ENCODE results near the gene YLPM1.

The YLPM1 gene, protein sequence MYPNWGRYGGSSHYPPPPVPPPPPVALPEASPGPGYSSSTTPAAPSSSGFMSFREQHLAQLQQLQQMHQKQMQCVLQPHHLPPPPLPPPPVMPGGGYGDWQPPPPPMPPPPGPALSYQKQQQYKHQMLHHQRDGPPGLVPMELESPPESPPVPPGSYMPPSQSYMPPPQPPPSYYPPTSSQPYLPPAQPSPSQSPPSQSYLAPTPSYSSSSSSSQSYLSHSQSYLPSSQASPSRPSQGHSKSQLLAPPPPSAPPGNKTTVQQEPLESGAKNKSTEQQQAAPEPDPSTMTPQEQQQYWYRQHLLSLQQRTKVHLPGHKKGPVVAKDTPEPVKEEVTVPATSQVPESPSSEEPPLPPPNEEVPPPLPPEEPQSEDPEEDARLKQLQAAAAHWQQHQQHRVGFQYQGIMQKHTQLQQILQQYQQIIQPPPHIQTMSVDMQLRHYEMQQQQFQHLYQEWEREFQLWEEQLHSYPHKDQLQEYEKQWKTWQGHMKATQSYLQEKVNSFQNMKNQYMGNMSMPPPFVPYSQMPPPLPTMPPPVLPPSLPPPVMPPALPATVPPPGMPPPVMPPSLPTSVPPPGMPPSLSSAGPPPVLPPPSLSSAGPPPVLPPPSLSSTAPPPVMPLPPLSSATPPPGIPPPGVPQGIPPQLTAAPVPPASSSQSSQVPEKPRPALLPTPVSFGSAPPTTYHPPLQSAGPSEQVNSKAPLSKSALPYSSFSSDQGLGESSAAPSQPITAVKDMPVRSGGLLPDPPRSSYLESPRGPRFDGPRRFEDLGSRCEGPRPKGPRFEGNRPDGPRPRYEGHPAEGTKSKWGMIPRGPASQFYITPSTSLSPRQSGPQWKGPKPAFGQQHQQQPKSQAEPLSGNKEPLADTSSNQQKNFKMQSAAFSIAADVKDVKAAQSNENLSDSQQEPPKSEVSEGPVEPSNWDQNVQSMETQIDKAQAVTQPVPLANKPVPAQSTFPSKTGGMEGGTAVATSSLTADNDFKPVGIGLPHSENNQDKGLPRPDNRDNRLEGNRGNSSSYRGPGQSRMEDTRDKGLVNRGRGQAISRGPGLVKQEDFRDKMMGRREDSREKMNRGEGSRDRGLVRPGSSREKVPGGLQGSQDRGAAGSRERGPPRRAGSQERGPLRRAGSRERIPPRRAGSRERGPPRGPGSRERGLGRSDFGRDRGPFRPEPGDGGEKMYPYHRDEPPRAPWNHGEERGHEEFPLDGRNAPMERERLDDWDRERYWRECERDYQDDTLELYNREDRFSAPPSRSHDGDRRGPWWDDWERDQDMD (N-terminal part only)

DNA sequence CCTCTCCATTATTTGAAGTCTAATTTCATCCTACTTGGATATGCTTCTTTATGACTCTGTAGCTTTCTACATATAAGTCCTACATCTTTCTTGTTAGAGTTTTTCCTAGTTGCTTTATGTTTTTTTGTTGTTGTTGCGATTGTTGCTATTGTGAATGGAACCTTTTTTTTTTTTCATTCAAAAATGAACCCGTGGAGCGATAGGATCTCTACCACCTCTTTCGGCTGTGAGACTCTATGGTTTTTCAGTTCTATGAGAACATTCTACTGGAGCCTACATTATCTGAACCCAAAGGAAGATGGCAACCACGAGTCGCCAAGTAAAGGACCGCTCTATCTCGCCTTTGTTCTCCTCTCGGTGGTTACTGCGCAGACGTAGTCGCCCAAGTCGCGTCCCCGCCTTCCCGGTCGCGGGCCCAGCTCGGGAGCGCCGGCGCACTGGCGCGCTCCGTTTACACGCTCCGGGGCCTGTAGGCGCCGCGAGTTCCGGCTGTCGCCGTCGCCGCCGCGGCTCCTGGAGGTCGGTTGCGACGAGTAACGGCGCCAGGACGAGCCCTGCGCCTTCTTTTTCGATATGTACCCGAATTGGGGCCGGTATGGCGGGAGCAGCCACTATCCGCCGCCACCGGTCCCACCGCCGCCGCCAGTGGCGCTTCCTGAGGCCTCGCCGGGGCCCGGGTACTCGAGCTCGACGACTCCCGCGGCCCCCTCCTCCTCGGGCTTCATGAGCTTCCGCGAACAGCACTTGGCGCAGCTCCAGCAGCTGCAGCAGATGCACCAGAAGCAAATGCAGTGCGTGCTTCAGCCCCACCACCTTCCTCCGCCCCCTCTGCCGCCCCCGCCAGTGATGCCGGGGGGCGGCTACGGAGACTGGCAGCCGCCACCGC, at the start of gene YLPM1:
Gene YLPM1, plus strand, starts transcription at position 400 of the 886 bp plus-strand sequence. Its CDS starts 174 bp downstream, at position 574.
- Mint-ChIP-seq H3K27ac (peak within 1 kb of the TSS; percentile 97), H3K36me3 (peaks cover 17 to 19% of the 10 kb centered on the region in 2 donors), H3K27me3 (no peaks in the 10 kb centered on the region), H3K4me3 (peak within 1 kb of the TSS; percentile 94 to 95), H3K9me3 (no peaks in the 10 kb centered on the region), H3K4me1 (peaks cover 27 to 44% of the 10 kb centered on the region in 2 donors)
- ATAC-seq (replicated peaks), result peak; percentile 96 to 98
- DNase-seq, result peak; percentile 93

DNA sequence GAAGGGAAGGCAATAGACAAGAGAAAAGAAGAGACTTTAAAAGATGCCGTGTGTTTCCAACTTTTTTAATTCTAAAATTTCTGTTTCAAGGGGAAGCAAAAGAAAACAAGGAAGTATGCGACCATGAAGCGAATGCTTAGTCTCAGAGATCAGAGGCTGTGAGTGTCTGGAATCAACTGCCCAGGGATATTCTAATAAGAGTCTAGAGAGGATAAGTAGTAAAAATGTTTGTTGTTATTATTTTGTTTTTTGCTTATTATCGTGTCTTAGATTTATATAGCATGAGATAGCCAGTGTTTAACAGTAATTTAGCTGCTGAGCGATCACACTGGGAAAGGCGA, 49.8 kb upstream of the YLPM1 start:
- H3K4me1 Mint-ChIP-seq, result peaks cover 14 to 43% of the 10 kb centered on the region in 2 donors
- peak overlapping the region; percentile 97 for H3K27ac Mint-ChIP-seq
- peaks cover 15 to 23% of the 10 kb centered on the region in 2 donors for H3K36me3 Mint-ChIP-seq
- peak in 1 of 2 donors; percentile 4 for ATAC-seq (replicated peaks)
- no peaks in the 10 kb centered on the region for H3K27me3 Mint-ChIP-seq
- H3K9me3 Mint-ChIP-seq, result no peaks in the 10 kb centered on the region
- H3K4me3 Mint-ChIP-seq, result peak overlapping the region; percentile 91 to 93
- DNase-seq, result no peak

DNA sequence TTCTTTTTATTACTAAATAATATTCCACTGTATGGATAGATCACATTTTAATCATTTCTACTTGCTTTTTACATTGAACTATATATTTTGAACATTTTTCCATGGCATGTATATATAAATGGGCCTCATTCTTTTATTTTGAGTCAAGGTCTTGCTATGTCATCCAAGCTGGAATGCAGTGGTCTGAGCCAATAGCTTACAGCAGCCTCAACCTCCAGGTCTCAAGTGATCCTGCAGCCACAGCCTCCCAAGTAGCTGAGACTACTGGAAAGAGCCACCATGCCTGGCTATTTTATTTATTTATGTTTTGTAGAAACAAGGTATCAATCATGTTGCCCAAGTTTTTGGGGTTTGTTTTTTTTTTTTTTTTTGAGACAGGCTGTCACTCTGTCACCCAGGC, 42.6 kb upstream of the YLPM1 start:
- peaks cover 3 to 5% of the 10 kb centered on the region in 2 donors for H3K4me1 Mint-ChIP-seq
- H3K9me3 Mint-ChIP-seq, result no peaks in the 10 kb centered on the region
- DNase-seq, result no peak
- no peak for ATAC-seq (replicated peaks)
- no peak overlapping the region for H3K27ac Mint-ChIP-seq
- peaks cover 35 to 44% of the 10 kb centered on the region in 2 donors for H3K36me3 Mint-ChIP-seq
- no peaks in the 10 kb centered on the region for H3K27me3 Mint-ChIP-seq
- H3K4me3 Mint-ChIP-seq, result no peak overlapping the region

DNA sequence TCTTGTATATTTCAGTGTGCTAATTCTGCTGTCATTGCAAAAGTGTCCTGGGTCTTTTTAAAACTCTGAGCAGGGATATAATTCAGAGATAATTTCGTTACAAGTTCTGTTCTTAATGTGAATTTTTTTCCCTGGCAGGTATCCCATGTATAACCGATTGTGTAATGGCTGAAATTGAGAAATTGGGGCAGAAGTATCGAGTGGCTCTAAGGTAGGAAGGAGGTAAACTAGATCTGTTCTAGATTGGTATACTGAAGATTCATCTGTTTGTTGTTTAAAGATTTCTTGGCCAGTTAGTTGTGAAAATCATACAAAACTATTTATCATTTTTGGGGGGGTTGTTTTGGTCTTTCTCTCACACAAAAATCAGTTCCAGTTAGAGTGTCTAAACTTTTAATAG, 40.0 kb upstream of the YLPM1 start:
- no peak overlapping the region for H3K27ac Mint-ChIP-seq
- H3K4me3 Mint-ChIP-seq, result no peak overlapping the region
- H3K27me3 Mint-ChIP-seq, result no peaks in the 10 kb centered on the region
- no peaks in the 10 kb centered on the region for H3K9me3 Mint-ChIP-seq
- H3K36me3 Mint-ChIP-seq, result peaks cover 31 to 39% of the 10 kb centered on the region in 2 donors
- DNase-seq, result no peak
- peaks cover 0 to 3% of the 10 kb centered on the region in 2 donors for H3K4me1 Mint-ChIP-seq
- no peak for ATAC-seq (replicated peaks)

DNA sequence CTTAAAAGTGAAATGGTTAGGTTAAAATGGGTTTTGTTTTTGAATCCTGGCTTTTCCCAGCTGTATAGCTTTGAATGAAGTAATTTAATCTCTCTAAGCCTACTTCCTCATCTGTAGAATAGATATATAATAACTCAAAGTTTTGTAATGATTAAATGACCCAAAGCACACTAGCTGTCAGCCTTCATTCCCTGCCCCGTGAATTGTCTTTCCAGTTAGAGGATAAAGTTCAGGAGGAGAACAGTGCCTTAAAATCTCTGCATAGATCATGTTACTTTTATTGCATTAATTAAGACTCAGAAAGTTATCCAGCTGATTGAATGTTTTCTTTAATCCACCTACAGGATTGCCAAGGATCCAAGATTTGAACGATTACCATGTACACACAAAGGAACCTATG, 30.7 kb upstream of the YLPM1 start:
- Mint-ChIP-seq H3K9me3 (no peaks in the 10 kb centered on the region), H3K36me3 (peaks cover 31 to 50% of the 10 kb centered on the region in 2 donors), H3K4me1 (no peaks in the 10 kb centered on the region), H3K4me3 (no peak overlapping the region), H3K27ac (no peak overlapping the region), H3K27me3 (no peaks in the 10 kb centered on the region)
- DNase-seq (no peak), ATAC-seq (replicated peaks) (no peak)

DNA sequence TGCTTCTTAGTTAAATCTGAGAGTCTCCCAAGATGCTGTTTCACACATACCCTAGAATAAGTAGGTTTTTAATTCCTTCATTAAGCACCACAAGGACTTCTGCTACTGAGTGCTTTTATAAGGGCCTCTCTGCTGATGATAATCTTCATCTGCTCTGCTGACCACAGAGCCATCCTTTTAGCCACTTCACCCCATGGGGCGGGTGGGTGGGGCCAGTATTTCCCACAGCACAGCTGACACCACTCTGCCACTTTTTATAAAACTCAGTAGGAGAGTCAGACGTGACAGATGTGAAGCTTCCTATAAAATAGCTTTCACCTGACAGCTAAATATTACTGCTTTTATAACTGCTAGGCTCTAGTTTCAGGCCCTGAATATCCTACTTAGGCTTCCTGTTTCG, 29.9 kb upstream of the YLPM1 start:
- H3K9me3 Mint-ChIP-seq, result no peaks in the 10 kb centered on the region

DNA sequence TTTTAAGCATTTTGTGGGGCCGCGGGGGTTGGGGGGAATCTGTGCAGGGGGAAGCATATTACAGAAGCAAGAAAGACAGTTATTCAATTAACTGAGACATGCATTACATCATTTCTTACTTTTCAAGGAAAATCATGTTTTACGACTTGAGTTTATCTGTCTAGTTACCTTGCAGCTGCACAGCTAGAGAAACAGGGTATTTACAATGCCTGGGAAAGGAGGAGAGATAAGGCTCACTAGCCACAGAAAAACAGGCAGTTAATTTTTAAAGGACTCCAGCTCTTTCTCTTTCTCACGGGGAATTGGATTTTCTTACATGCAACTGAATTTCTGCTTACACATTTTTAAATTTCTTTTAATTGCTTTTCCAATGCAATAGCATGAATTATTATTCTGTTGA, 28.0 kb upstream of the YLPM1 start:
- H3K27ac Mint-ChIP-seq, result no peak overlapping the region
- H3K27me3 Mint-ChIP-seq, result no peaks in the 10 kb centered on the region
- no peak for DNase-seq
- ATAC-seq (replicated peaks), result no peak
- no peak overlapping the region for H3K4me3 Mint-ChIP-seq
- no peaks in the 10 kb centered on the region for H3K9me3 Mint-ChIP-seq
- H3K4me1 Mint-ChIP-seq, result peaks cover 0 to 2% of the 10 kb centered on the region in 2 donors
- peaks cover 29 to 63% of the 10 kb centered on the region in 2 donors for H3K36me3 Mint-ChIP-seq

More for the DNA sequence above, 29.9 kb upstream of the YLPM1 start:
- DNase-seq (no peak), ATAC-seq (replicated peaks) (no peak)
- H3K4me1 Mint-ChIP-seq, result no peaks in the 10 kb centered on the region
- peaks cover 27 to 53% of the 10 kb centered on the region in 2 donors for H3K36me3 Mint-ChIP-seq
- no peaks in the 10 kb centered on the region for H3K27me3 Mint-ChIP-seq
- no peak overlapping the region for H3K27ac Mint-ChIP-seq
- H3K4me3 Mint-ChIP-seq, result no peak overlapping the region

DNA sequence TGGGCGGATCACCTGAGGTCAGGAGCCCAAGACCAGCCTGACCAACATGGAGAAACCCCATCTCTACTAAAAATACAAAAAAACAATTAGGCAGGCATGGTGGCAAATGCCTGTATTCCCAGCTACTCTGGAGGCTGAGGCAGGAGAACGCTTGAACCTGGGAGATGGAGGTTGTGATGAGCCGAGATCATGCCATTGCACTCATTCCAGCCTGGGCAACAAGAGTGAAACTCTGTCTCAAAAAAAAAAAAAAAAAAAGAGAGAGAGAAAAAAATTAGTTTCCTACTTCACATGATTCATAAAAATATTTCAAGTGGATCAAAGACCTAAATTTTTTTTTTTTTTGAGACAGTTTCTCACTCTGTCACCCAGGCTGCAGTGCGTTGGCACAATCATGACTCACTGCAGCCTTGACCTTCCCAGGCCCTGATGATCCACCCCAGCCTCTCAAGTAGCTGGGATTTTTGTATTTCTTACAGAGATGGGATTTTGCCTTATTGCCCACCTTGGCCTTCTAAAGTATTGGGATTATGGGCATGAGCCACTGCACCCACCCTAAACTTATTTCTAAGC, 25.3 kb upstream of the YLPM1 start:
- DNase-seq (no peak), ATAC-seq (replicated peaks) (no peak)
- Mint-ChIP-seq H3K4me3 (no peak overlapping the region), H3K9me3 (no peaks in the 10 kb centered on the region), H3K36me3 (peaks cover 24 to 51% of the 10 kb centered on the region in 2 donors), H3K4me1 (peaks cover 0 to 2% of the 10 kb centered on the region in 2 donors), H3K27ac (no peak overlapping the region), H3K27me3 (no peaks in the 10 kb centered on the region)

DNA sequence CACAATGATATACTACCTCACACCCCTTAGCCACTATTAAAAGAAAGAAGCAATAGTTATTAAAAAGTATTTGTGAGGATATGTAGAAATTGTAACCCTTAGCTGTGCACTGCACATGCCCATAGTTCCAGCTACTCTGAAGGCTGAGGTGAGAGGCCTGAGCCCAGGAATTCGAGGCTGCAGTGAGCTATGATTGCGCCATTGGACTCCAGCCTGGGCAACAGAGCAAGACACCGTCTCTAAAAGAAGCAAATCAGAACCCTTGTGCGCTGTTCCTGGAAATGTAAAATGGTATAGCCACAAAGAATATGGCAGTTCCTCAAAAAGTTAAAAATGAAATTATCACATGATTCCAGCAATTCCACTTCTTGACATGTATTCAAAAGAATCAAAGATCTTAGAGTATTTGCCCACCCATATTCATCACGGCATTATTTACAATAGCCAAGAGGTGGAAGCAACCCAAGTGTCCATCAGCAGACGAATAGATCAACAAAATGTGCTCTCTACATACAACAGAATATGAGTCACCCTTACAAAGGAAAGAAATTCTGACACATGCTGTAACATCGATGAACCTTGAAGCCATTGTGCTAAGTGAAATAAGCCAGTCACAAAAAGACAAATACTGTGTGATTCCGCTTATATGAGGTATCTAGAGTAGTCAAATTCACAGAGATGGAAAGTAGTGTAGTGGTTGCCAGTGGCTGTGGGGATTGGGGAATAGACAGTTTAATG, 23.7 kb upstream of the YLPM1 start:
- ATAC-seq (replicated peaks) (no peak), DNase-seq (no peak)
- Mint-ChIP-seq H3K27ac (no peak overlapping the region), H3K36me3 (peaks cover 23 to 44% of the 10 kb centered on the region in 2 donors), H3K4me1 (peaks cover 0 to 2% of the 10 kb centered on the region in 2 donors), H3K27me3 (no peaks in the 10 kb centered on the region), H3K4me3 (no peak overlapping the region), H3K9me3 (no peaks in the 10 kb centered on the region)

DNA sequence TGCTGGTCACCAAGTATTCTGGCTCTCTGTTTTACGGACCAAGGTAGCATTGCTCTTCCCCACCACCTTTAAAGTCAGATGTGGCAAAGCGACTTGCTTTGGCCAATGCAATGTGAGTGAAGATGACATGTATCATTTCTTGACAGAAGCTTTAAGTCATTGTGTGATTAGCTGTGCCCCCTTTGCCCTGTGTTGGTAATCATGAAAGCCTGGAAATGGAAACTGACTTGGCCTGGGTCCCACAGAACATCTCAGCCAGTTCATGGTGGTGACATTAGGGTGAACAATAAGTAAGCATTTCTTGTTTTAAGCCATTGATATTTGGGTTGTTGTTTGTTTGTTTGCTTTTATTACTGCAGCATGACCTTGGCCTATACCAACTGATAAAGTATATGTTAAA, 15.9 kb upstream of the YLPM1 start:
- Mint-ChIP-seq H3K4me3 (no peak overlapping the region), H3K4me1 (no peaks in the 10 kb centered on the region), H3K36me3 (peaks cover 4 to 6% of the 10 kb centered on the region in 2 donors), H3K27ac (no peak overlapping the region), H3K27me3 (no peaks in the 10 kb centered on the region), H3K9me3 (peaks cover 5 to 6% of the 10 kb centered on the region in 2 donors)
- no peak for DNase-seq
- no peak for ATAC-seq (replicated peaks)

DNA sequence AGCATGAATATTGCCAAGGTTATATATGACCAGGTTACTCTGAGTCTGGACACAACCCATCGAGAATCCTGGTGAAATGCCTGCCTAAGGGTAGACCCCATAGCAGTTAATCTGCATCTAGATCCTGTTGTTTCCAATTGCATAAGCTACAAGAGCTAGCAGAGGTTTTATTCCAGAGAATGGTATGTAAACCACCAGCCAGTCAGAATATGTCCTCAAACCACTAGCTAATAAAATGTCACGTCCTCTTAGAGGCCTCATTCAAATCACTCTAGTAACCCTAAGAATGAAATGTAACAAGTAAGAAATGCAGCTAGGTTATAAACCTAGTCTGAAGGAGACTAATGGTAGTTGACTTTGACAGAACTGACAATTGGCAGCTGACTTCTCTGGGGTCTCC, 9.0 kb upstream of the YLPM1 start:
- Mint-ChIP-seq H3K27ac (no peak overlapping the region), H3K9me3 (peaks cover 10 to 12% of the 10 kb centered on the region in 2 donors), H3K27me3 (no peaks in the 10 kb centered on the region), H3K4me3 (no peak overlapping the region), H3K36me3 (peaks cover 10 to 12% of the 10 kb centered on the region in 2 donors), H3K4me1 (no peaks in the 10 kb centered on the region)
- DNase-seq (no peak), ATAC-seq (replicated peaks) (no peak)

DNA sequence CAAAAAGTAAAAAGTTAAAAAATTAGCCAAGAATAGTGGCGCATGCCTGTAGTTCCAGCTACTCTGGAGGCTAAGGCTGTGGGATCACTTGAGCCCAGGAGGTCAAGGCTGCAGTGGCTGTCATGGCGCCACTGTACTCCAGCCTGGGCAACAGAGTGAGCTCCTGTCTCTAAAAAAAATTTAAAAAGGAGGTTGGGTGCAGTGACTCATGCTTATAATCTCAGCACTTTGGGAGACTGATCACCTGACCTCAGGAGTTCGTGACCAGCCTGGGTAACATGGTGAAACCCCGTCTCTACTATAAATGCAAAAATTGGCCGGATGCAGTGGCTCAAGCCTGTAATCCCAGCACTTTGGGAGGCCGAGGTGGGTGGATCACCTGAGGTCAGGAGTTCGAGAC, 8.2 kb upstream of the YLPM1 start:
- Mint-ChIP-seq H3K4me3 (no peak overlapping the region), H3K27ac (no peak overlapping the region), H3K36me3 (peaks cover 10 to 12% of the 10 kb centered on the region in 2 donors), H3K27me3 (no peaks in the 10 kb centered on the region), H3K4me1 (no peaks in the 10 kb centered on the region), H3K9me3 (peaks cover 10 to 12% of the 10 kb centered on the region in 2 donors)
- ATAC-seq (replicated peaks), result no peak
- no peak for DNase-seq
